Pons (tissue), 1 donor: Measurements from ENCODE around the gene C8A.

ENCODE experiments used
- DNase-seq: peaks from one replicate; pipeline ENCODE4 v3.0.0-alpha.2; 2016; ENCODE audit warnings: low spot score

Gene C8A

DNA sequence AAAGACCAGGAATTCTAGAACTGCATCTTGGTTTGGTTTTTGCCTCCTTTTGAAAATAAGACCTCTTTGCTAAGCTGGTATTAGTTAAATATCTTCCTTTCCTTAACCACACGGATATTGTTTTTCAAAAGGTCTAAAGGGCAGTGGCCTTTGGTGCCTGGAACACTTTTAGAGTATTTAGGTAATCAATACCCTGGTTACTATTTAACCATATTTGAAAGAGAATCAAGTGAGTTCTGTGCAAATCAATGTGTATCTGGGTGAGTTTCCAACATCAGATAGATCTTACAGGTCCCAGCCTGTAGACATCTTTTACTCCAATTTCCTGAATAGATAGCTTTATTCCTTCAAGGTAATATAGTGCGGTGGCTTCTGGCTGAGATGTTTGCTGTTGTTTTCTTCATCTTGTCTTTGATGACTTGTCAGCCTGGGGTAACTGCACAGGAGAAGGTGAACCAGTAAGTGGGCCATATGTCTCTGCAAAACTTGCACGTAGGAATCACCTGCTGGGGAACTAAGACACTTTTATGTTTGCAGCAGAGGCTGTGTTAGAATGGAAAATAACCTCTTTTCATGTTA is at the start of gene C8A:
Gene C8A (plus strand): TSS at position 277 of the 579 bp plus-strand sequence. CDS start 105 bp downstream, at position 382.
- DNase-seq = no peak

DNA sequence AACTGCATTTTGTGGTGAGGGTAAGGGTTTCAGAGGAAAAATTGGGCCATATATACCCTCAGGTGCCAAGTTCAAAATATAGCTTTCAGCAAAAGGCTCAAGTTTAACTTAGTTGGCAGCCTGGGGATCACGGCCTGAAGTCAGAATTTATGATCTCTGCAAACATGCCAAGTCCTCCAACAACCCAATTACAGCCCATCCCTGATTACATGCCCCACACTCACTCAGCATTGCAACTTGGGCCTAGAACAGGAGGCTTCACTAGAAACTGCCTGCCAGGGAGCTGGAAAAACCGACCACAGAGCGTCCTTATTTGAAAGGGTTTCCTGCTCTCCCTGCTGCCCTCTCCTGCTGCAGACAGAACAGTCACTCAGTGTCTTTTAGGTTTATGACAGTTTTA is 47.8 kb upstream of the C8A start:
- DNase-seq = no peak

DNA sequence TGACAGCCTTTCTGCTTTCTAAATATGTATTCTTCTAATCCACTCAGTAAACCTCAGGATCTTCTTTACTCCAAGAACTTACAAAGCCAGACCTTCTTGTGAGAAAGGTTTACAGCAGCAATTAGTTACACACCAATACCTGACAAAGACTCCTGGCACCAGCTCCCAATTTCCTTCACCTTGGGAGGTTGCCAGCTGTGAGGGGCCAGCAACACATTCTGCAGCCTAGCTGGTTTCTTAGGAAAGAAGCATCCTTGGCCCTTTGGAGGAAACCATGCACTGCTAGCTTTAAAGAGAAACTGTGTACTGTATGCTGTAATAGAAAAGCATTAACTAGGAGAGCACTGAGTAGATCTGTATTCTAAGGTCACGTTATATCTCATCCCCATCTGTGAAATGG is 46.2 kb upstream of the C8A start:
- peak; percentile 54 for DNase-seq

DNA sequence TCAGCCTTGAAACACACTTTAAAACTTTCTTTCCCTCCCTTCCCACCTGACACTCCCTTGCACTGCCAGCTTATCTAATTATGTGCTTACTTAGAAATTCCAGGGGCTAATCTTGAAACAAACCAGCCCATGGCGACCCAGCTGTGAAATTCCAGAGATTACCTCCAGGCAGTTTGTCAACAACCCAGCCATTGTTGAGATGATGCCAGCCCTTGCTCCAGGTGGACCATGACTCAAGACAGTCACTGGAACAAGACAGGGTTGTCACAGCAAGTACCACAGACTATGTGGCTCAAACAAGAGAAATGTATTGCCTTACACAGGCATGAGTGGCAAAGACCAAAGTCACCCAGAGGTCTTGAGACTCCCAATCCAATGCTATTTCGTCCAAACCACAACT is 43.3 kb upstream of the C8A start:
- no peak for DNase-seq

DNA sequence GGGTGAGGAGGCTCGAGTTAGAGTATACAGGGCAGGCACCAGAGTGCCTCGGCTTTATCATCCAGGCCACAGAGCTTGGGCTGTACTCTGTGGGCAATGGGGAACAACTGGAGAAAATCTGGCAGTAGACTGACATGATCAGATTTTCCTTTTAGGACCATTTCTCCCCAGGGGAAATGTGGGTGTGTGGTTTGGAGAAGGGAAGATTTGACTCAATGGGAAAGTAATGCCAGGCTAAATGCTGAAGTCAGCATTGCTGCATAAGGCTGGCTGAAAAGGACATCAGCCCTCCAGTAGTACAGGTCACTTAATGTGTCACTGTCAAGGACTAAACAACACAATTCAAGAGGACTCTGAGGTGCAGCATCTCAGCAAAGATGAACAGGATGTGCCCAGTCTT is 40.4 kb upstream of the C8A start:
- no peak for DNase-seq

DNA sequence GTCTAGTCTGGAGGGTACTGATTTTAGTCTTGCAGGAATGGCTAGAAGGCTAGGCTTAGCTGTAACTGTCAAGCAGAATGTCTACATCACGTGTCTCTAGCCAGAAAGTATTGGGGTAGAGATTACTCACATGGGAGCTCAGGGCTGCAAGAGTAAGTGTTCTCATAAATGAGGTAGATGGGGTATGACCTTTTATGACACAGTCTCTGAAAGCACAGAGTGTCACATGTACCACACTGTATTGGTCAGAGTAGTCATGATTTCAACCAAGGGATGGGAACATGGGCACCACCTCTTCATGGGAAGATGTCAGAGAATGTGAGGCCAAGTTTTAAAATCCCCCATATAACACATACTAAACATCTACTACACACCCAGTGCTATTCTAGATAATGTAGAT is 38.3 kb upstream of the C8A start:
- DNase-seq = no peak

DNA sequence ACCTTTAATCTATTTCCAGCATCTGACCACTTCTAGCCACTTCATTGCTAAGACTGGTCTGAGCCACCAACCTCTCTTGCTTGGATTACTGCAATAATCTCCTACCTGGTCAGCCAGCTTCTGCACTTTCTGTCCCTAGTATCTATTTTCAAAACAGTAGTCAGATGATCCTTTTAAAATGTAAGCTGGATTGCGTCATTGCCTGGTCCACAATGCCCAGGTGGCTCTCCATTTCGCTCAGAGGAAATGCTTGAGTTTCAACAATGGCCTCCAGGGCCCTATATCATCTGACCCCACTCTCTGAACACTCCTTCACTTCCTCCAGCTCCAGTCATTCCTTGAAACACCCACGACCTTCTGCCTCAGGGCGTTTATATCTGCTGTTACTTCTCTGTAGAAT is 37.7 kb upstream of the C8A start:
- no peak for DNase-seq

DNA sequence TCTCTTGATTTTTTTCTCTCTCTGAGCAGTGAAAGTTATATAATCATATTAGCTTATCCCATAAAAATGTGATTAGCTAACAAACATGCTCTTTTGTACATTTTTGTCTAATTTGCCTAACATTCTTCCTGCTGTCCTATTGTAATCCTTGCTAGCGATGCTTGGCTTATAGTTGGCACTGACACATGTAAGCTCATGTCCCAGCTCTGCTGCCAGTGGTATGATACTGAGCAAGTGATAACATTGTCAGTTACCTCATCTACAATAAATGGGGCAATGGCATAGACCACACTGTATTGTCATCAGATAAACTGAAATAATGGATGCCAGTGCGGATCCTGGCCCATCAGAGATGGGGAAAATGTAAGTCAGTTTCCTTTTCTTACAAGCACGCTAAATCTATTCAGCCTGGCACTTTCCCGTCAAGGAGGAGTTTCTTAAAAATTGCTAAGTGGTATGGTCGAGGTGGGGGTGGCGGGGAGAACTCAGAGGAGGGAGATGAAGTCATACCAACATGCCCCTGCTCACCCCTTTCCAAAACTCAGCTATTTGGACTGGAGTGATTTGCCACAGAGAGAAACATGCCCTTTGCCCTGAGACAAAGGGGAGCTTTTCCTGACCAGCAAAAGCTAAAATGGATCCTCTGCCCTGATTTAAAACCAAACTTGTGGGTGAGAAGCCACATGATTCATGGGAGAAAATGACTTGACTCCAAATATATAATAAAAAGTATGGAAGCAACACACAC is 36.7 kb upstream of the C8A start:
- DNase-seq = no peak

DNA sequence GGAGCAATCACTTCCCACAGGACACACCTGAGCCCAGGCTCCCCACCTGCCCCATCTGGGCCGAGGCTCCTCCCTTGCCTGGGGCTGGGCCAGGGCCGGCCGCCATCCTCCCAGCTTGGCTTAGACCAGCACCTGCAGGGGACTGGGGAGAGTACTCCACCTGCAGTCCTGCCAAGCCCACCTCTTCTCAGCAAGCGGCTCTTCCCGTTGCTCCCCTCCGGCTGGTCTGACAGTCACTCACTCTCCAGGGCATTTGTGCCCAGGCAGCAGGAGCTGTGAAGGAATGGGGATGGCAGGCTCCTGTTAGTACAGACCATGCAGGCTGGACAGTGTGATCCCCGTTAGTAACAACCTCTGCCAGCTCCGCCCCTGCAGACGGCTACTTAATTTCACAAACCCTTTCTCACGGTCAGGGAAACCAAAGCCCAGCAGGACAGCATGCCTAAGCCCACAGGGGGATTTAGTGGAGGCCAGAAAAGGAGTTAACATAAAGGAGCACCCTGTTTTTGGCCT is 35.2 kb upstream of the C8A start, which contains the start of gene FYB2:
Gene FYB2 (minus strand): TSS at position 18 of the 513 bp plus-strand sequence. CDS start 114 bp downstream, outside the sequence.
- no peak for DNase-seq

DNA sequence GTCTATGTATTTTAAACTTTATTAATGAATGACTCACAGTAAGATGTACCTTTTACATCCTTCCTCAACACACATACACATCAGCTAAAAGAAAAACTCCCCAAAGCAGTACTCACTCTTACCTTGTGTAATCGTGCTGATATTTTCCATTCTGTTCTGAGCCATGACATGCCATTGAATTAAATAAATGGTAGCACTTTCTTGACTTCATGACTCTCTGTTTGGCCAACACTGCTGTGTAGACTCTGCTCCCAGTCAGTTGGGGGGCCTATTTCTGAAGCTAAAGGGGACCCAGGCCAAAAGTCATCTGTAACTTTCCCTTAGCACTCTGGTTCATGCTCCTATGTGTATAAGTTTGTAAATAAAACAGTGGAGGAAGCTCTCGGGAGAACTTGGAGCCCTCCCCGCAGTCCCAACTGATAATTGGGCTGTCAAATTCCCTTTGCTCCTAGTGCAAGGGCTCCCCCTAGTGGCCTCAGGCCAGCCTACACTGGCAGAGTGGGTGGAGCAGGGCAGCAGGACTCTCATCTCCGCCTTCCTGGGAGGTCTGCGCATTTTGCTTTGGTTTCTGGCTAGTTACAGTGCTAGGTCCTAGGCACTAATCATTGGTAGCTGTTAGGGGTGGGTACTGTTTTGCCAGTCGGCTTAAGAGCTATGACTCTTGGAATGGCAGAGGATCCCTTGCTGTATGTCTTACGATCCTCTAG is 33.7 kb upstream of the C8A start:
- DNase-seq = peak; percentile 60

DNA sequence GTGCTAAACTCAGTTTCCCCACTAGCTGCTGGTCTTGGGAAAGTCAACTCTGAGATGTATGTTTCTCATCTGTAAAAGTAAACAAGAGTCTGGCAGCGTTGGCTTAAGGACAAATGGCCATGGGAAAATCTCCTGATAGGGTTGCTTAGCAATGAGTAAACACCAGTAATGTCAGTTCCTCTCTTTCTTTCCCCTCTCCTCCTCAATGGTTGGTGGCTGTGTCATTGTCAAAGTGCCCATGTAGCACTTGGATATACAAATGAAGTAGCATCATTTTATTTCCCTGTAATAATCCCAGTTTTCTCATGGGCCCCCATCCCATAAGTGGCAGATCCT is 33.2 kb upstream of the C8A start:
- no peak for DNase-seq

DNA sequence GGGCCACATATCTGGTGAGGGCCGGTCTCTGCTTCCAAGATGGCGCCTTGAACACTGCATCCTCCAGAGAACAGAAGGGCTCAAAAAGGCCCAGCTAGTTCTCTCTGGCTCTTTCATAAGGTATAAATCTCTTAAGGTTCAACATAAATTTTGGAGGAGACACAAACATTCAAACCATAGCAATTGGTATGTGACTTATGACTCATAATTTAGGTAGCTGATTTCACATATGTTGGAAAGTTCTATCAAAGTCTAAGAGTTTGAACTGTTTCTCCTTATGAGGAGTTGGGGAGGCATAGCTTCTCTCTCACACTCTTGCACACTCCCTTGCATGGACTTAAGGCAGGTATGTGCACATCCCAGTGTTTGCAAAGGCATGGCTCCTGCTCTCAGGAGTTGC is 30.3 kb upstream of the C8A start:
- DNase-seq = no peak

DNA sequence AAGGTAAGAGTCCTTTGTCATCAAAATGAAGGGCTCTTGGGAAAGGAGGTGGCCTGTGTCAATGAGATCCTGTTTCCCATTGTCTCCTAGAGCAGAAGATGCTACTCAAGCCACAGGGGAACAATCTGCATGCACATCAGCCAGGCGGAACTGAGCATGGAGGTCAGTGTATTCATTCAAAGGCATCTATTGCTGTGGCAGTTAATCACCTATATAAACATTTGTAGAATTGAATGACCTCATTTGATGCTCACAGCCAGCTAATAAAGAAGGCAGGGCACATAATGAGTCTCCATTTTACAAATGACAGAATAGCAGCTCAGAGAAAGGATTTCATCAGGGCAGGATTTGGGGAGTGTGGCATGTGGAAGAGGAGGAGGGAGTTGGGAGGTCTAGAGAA is 29.7 kb upstream of the C8A start:
- DNase-seq = no peak

DNA sequence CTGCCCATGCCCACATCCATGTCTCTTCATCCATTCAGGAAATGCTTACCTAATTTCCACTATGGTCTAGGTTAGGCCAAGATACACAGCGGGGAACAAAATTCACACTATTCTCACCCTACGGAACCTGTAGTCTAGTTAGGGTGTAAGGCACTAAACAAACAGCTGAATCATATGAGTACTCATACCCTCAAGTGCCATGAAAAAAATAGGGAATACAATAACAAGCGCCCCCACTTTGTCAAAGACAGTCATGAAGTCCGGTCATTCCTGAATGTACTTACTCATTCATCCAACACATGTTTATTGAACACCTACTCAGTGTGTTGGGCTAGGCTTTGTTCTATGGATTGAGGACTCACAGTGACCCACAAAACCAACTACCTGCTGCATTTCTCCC is 29.2 kb upstream of the C8A start:
- DNase-seq = no peak

DNA sequence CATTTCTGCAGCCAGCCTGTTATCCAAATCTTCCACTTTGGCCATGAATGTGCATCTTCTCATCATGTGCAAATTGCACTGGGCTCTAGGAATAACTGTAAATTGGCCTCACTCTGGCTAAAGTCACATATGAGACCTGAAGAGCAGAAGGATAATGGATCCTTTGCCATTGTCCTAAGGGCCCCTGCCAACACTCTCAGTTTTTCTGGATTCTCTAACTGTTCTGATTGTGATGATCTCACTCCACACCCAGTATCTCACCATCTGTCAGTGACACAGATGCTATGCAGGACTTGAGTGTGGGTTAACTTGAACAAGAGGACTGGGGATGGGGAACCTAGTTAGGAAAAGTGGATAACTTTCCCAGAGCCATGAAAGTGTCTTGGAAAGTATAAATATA is 26.9 kb upstream of the C8A start:
- DNase-seq = no peak

DNA sequence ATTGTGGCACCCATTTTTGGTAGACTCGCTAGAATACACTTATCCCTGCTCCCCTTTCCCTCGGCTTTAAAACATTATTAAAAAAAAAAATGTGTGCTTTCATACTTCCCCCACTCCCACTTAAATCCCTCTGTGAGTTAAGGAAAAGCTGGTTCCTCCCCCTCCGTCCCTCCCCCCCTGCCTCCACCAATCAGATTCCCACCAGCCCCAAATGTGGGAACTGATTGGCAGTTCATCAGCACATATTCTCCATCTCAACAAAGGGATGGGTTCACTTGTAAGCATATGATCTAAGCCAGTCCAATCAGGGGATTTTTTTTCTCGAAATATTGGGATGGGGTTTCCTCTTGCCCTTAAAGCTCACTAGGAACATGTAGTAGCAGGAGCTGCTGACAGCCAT is 24.5 kb upstream of the C8A start:
- no peak for DNase-seq

DNA sequence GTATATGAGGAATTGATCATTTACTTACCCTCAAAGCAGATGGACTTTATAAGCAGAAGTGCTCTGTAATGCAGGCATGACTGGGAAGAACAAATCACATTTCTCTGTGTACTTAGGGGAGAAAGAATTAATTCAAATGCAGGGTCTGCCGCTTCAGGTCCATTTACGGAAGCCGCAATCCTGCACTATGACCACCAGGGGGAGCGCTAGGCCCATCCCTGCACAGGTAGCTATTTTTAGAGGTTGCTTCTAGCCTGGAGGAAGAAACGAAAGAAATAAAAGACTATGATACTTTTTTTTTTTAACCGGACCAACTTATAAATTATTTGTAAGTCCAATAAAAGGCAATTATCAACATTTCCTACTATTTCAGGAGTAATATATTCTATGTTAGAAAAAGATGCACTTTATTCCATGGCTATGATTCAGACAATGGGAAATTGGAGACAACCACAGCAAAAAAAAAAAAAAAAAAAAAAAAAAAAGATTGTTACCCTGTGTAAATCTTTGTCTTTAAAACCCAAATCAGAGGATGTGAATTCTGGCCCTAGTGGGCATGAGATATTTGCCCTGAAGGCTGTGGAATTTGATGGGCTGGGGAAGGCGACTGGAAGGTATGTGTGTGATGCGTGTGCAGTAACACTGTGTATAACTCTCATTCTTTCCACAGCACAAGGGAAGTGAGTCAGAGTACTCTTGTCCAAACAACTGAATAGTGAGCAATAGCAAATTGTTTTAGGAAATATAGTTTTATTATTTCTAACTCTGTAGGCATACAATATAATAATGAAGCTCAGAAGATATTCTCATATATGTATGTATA is 22.5 kb upstream of the C8A start:
- peak; percentile 73 for DNase-seq

DNA sequence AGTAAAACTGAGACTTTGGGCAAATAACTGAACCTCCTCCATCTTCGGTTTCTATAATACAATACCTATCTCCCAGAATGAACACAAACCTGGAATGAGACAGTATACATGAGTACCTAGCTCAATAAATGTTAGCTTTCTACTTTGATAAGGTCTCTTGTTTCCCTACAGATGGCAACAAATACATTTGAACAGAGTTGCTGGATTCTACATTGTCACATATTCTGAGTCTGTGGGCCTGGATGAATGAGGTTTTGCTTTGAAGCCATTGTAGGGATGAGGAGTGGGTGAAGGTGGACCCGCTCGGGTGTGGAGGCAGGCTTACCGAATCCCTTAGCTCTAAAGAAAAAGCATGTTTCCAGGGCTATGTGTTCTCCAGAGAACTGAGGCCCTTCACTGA is 21.5 kb upstream of the C8A start:
- DNase-seq = no peak

DNA sequence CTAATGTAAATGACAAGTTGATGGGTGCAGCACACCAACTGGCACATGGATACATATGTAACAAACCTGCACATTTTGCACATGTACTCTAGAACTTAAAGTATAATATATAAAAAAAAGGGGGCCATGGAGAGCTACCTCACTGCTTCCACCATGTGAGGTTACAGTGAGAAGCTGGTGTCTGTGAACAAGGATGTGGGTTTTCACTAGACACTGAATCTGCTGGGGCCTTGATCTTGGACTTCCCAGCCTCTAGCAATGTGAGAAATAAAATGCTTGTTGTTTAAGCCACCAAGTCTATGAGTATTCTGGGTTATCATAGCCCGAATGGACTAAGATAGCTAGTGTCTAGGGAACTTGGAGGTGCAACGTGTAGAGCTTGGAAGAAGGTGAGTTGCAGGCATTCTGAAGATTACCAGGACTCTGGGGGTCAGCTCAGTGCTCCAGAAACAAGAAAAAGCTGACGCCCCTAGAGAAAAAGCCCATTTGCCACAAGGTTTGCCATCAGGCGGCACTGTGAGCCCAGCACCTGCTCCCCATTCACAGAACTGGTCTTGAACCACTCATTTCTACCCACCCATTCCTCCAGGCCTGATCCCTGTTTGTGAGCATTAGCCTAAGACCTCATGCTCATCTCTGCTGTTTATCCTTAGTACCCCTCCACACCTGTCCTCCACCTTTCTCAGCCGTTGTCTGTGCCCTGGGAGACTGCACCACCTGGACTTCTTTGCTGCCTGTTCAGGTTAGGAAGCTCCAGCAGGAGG is 20.3 kb upstream of the C8A start:
- DNase-seq = no peak

DNA sequence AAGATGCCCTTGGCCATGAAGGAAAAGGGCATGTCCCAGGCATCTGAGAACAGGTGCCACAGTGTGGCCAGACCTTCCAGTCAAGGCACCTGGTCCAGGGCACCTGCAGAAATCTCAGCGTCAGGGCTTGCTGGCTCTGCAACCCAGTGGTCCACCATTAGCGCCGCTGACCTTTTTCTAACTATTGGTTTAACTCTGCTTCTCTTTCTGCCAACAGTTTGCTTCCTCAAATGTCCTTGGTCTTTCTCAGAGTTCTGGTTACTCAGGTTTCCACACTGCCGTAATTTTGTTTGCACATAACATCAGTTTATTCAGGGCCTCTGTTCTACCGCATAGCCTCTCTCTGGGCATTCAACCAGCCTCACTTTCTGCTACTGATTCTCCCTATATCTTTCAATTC is 18.9 kb upstream of the C8A start:
- DNase-seq = no peak

DNA sequence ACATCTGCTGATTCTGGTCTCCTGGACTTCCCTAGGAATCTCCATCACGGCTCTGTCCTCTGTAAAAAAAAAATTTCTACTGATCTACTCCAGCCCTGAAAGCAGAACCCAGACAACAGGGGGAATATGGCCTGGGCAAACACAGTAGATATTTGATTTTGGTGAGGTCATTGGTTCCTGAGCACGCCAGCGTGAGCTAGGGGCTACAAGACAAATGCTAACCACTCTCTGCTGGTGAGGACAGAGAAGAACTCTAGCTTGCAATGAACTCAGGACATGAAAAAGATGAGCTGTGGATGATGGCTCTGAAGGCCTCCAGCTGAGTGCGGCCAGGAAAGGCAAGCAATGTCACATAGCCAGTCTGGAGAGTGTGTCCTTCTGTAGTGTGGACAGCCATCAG is 18.2 kb upstream of the C8A start:
- no peak for DNase-seq
